ENCODE data around the gene TNNI3K. TPM values are rescaled to one million over a fixed set of nuclear protein-coding genes. Genes with fewer than 3 reads are reported as not detected.

TNNI3K gene
- polyA plus RNA-seq, 1 donor (not counting 4 experiments of a cell fraction or from before 2014, with no cell fraction given): 0.41 TPM

DNA sequence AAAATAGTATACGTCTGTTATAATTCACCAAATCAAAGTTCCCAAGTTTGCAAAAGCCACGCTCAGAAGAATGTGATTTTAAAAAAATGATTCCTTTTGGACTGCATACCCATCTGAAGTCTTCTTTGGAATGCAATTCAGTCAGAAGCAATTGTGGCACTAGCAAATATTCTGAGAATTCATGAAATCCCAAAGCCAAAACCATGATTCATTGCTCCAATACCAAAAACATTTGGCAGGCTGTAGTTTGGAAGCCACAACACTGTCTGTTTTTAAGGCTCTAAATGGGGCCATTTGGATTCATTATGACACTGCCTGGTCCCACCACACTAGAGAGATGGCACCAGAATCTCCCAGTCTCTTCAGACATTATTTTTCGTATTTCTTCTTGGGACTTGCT lies 299.1 kb downstream of the TNNI3K start:
- TF ChIP-seq EZH2 (IDR thresholded peaks at IDR 0.05; ENCODE audit: low read length) (no peak), CTCF (optimal IDR thresholded peaks at IDR 0.05 in 1 of 3, IDR thresholded peaks at IDR 0.05 in 1 of 3, conservative IDR thresholded peaks at IDR 0.05 in 1 of 3; ENCODE audit: extremely low read depth in 1 of 3, insufficient read depth in 2 of 3, low read length in 3 of 3) (no peak)
- Histone ChIP-seq H3K36me3 (ENCODE audit: control insufficient read depth in 2 of 2, extremely low read depth in 1 of 2, insufficient read depth in 2 of 2, low read length in 2 of 2) (no peaks in the 10 kb centered on the region), H2AFZ (ENCODE audit: control insufficient read depth, low read length) (no peak overlapping the region), H3K27ac (ENCODE audit: control insufficient read depth, insufficient read depth, low read length) (no peak overlapping the region), H3K79me2 (ENCODE audit: control insufficient read depth, insufficient read depth, low read length) (no peaks in the 10 kb centered on the region), H3K27me3 (ENCODE audit: control insufficient read depth, extremely low read depth, insufficient read depth, low read length) (no peaks in the 10 kb centered on the region), H3K4me1 (ENCODE audit: control insufficient read depth, extremely low read depth, insufficient read depth, low read length) (no peaks in the 10 kb centered on the region), H3K9me3 (ENCODE audit: control insufficient read depth, low read depth, low read length) (no peaks in the 10 kb centered on the region), H3K9ac (ENCODE audit: control insufficient read depth, extremely low read depth, insufficient read depth, low read length) (no peak overlapping the region), H3K4me3 (ENCODE audit: control insufficient read depth in 2 of 3, extremely low read depth in 1 of 3, insufficient read depth in 2 of 3, low read depth in 1 of 3, low read length in 3 of 3) (no peak overlapping the region), H3K4me2 (ENCODE audit: control insufficient read depth, extremely low read depth, insufficient read depth, low read depth, low read length) (no peak overlapping the region), H4K20me1 (ENCODE audit: control insufficient read depth, extremely low read depth, insufficient read depth, low read length) (no peaks in the 10 kb centered on the region), H3K9me1 (ENCODE audit: control insufficient read depth, extremely low read depth, insufficient read depth, low read length) (no peaks in the 10 kb centered on the region)
- DNase-seq (ENCODE audit: low read depth, low spot score): no peak
- no peak for FAIRE-seq
- dilution Hi-C loops (cut with MboI; ENCODE audit: extremely low pct_ligation_motif_present, low sequenced_read_pairs): no loop called here

DNA sequence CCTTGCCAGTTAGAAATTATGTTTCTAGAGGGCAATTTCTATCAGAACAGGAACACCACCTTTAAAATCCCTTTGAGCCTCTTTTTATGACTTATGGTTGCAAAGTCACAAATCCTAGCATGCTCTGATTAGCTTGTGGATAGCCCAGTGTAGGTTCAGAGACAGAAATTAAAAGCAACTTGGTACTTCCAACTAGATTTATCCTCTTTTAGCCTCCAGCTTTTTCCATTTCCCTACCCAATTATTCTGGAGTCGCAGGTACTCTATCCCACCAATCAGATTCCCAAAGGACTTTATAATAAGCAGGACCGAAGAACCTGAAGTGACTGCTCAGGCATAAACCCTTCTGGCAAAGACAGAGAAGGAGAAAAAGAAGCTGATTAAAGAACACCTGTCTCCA lies 310.6 kb downstream of the TNNI3K start:
- no peaks in the 10 kb centered on the region for H3K4me1 ChIP-seq (ENCODE audit: control insufficient read depth, extremely low read depth, insufficient read depth, low read length)
- FAIRE-seq (no peak), DNase-seq (ENCODE audit: low read depth, low spot score) (no peak)
- dilution Hi-C loops (cut with MboI; ENCODE audit: extremely low pct_ligation_motif_present, low sequenced_read_pairs): no loop called here
- no peak overlapping the region for H2AFZ ChIP-seq (ENCODE audit: control insufficient read depth, low read length)
- no peaks in the 10 kb centered on the region for H4K20me1 ChIP-seq (ENCODE audit: control insufficient read depth, extremely low read depth, insufficient read depth, low read length)
- H3K36me3 ChIP-seq (ENCODE audit: control insufficient read depth in 2 of 2, extremely low read depth in 1 of 2, insufficient read depth in 2 of 2, low read length in 2 of 2): no peaks in the 10 kb centered on the region
- no peaks in the 10 kb centered on the region for H3K9me1 ChIP-seq (ENCODE audit: control insufficient read depth, extremely low read depth, insufficient read depth, low read length)
- no peak overlapping the region for H3K27ac ChIP-seq (ENCODE audit: control insufficient read depth, insufficient read depth, low read length)
- no peak overlapping the region for H3K4me2 ChIP-seq (ENCODE audit: control insufficient read depth, extremely low read depth, insufficient read depth, low read depth, low read length)
- no peak overlapping the region for H3K9ac ChIP-seq (ENCODE audit: control insufficient read depth, extremely low read depth, insufficient read depth, low read length)
- no peak overlapping the region for H3K4me3 ChIP-seq (ENCODE audit: control insufficient read depth in 2 of 3, extremely low read depth in 1 of 3, insufficient read depth in 2 of 3, low read depth in 1 of 3, low read length in 3 of 3)
- H3K9me3 ChIP-seq (ENCODE audit: control insufficient read depth, low read depth, low read length): no peaks in the 10 kb centered on the region
- TF ChIP-seq CTCF (optimal IDR thresholded peaks at IDR 0.05 in 1 of 3, IDR thresholded peaks at IDR 0.05 in 1 of 3, conservative IDR thresholded peaks at IDR 0.05 in 1 of 3; ENCODE audit: extremely low read depth in 1 of 3, insufficient read depth in 2 of 3, low read length in 3 of 3) (no peak), EZH2 (IDR thresholded peaks at IDR 0.05; ENCODE audit: low read length) (no peak)
- H3K27me3 ChIP-seq (ENCODE audit: control insufficient read depth, extremely low read depth, insufficient read depth, low read length): no peaks in the 10 kb centered on the region
- no peaks in the 10 kb centered on the region for H3K79me2 ChIP-seq (ENCODE audit: control insufficient read depth, insufficient read depth, low read length)
